NCI-H1417 treated with DMSO at 0.1 percent for 48 hours (cell line): Measurements from ENCODE around the gene MED12L.

ENCODE experiments used
- DNase-seq: peaks from one replicate; lab custom pipeline; 2025; lab: John Stamatoyannopoulos, UW

Gene MED12L

DNA sequence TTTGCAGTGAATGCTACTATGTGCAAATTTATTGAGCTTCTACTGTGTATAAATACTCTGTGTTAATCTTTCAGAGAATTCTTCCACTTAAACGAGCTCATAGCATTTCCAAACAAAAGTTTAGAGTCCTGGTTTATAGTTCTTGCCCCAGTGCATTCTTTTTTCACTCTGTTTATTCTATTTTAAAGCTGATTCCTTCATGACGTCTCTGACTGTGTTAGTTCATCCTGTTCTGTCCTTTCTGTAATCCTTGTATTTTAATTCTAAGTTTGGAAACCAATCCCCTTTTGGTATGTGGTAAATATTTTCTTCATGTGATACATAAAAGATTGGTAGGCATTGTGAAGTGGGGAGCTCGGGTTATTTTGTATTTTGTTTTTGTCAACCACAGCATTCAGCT lies 174.2 kb downstream of the MED12L start:
- no peak for DNase-seq

DNA sequence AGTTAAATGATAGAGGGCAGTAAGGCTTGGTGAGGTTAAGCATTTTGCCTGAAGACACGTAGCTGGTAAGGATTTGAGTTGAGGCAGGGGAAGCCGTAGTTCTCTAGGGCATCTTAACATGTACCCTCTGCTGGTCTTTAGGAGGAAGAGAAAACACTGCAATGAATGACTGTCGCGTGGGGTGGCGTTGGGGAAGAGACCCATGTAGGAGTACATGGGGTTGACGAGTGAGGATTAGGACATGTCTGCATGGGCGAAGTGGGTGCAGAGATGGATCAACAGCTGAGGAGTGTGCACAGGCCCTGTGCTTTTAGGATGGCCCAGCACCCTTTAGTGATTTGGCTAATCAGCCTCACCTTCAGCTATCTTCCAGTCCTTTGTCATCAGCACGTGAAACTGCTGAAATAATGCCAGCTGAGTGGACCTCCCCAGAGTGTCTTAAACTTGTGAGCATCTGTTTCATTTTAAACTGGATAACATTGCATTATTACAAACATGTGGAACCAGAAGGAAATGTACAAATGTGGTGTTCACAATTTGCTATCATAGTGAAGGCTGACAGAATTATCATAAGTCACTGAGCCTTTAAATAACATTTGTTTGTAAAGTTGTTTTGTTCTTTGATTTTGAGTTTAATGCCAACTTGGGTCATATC lies 177.5 kb downstream of the MED12L start:
- DNase-seq: no peak

DNA sequence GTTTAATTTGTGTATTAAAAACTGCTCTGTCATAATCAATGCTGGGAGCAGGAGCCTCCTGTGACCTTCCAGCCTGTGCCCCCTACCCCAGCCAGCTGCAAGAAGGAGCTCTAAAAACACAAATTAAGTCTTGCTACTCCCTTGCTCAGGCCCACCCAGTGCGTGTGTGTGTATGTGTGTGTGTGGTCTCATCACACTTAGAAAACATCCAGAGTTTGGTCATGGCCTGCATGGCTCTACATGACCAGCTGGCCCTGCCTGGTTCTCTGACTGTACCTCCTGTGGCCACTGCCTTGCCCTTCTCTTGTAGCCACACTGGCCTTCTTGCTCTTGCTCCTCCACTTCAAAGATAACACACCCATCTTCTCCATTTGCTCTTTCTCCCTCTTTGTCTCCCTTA lies 179.1 kb downstream of the MED12L start:
- no peak for DNase-seq

DNA sequence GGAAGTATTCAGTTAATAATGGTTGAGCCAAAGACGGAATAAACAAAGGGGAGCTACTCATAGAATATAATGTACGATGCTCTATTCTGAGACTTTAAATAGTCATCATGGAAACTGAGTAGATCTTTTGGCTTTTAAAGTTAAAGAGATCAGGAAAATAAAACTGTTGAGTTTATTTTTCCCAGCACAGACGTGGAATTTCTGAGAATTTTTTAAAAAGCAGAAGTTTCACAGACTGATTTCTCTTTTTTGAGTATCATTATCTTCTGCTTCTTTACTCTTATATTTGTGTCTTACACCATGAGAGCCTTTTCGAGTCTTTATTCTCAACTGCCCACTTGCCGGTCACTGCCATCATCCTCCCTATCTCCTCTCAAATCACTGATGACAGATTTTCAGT lies 179.7 kb downstream of the MED12L start:
- no peak for DNase-seq

DNA sequence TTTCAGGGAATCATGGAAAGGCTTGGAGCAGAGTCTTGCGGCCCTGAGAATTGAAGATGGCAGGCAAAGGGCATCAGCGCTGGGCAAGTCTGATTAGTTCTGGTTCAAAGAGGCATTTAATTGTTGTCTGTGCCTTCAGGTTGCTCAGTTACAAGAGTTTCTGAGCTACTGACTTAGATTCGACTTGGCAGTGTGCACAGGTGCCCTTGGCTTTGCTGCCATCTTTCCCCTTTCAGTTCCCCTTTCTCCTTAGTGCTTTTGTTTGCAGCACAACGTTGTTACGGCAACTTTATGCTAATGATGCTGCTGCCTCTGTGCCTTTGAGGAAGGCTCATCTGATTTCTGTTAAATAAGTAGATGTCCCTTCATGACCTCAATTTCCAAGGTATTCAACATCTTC lies 180.4 kb downstream of the MED12L start:
- no peak for DNase-seq

DNA sequence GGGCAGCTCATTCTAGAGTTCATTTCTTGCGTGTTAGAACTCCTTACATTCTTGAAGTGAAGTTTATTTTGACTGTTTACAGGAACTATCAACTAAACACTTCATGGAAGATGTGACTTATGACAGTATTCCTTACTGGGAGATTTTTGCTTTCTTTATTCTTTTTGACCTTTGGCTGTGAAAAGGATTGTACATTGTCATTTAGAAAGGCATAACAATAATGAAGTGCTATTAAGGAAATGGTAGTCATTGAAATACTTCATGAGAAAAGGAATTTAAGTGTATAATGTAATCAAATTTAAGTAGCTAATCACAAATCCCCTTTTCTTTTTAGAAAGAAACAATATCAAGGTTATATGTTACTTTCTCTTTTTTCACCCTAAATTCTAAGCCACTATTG lies 181.6 kb downstream of the MED12L start:
- DNase-seq: no peak

DNA sequence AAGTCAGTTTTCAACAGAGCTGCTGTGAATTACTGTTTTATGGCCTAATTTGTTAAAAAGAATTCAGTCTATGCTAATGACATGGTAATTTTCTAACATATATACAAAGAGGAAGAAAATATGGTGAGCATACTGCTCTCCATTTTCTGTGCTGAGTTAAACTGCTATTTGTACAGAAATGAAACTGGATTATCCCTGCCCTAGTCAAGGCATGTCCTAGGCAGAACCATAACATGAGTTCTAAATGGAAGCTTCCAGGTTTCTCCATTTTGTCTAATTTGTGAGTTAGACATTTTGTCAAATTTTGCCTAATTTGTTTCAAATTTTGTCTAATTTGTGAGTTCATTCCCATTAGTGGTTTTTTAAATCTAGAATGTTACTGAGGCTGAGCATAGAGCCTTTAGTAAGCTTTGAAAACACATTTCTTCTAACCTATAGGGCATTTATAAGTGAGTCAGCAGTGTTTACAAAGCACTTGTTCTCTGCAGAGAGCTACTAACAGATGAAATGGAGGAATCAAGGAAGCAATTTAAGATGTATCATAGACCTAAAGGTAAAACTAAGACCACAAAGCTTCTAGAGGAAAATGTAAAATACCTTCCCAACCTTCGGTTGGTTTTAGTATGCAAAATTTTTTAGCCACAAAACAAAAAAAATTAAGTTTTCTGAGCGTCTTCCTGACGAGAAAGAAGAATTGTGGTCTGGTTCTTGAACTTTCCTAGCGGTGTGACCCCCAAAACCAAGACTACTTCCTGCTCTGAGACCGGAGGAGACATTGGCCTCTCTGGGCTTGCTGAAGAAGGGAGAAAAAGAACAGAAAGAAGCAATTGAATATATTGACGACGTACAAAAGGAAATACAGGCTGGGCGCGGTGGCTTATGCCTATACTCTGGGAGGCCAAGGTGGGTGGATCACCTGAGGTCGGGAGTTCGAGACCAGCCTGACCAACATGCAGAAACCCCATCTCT lies 183.1 kb downstream of the MED12L start:
- DNase-seq: no peak

DNA sequence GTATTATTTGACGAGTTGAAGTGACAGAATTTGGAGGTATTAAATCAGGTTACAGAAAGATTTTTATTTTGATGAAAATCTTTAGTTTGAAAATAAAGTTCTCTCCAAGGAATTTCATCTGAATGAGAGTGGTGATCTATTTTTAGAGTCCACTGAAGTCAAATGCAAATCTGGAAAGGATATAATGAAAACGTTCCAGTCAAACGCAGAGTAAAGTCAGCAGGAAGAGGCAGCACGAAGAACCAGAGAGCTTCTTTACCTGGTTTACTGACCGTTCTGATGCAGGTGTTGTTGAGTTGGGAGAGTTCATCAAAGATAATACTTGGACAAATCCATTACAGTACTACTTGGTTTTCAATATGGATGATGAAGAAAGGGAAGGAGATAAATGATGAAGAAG lies 184.2 kb downstream of the MED12L start:
- no peak for DNase-seq

DNA sequence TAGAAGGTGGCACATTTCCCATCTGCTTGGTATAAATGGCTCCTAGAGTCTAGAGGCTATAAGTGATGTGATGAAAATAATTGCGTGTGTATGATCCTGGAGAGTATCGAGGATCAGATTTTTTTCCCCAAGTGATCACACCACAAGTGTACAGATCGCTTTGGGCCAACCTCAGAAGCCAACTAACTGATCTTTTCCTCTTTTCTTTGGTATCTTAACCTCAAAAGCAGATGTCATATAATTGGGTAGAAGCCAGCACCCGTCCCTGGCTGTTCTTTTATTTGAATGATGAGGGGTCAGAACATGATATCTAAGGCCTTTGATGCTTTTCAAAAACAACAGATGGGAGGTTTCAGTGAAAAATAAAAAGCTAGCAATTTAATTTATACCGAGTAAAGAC lies 189.6 kb downstream of the MED12L start:
- DNase-seq: no peak

DNA sequence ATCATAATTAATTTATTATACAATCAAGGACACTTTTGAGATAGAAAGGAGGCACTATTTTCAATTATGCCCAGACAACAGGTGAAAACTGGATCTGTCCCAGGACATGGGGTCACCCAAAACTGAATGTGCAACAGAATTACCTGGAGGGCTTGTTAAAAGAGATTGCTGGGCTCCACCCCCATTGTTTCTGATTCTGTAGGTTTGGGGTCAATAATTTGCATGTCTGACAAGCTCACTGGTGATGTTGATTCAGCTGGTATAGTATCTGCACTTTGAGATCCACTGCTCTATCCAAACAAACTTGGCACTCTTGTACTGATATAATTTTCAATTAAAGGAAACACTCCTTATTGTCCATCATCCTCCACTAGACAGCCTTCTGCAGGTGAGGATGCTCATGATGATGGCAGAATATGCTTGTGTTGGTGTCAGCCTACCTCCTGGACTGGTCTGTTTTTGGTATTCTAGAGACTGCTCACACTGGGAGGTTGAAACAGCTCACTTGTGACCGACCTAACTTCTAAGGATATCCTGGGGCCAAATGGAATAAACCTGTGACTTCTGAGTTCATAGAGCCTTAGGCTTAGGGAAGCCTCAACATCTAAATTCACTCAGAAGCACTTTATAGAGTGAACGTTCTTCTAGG lies 190.7 kb downstream of the MED12L start:
- no peak for DNase-seq

DNA sequence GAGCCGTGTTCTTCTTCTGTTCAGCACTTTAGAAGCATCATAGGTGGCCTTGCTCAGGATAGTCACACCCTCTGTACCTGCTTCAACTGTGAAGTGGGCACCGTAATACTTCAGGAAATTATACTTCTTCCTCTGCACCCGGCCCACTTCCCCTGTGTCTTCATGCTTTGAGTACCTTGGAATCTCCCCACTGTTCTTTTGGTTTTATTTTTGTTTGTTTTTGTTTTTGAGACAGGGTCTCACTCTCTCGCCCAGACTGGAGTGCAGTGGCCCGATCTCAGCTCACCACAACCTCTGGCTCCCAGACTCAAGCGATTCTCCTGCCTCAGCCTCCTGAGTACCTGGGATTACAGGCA lies 191.2 kb downstream of the MED12L start:
- DNase-seq: no peak

DNA sequence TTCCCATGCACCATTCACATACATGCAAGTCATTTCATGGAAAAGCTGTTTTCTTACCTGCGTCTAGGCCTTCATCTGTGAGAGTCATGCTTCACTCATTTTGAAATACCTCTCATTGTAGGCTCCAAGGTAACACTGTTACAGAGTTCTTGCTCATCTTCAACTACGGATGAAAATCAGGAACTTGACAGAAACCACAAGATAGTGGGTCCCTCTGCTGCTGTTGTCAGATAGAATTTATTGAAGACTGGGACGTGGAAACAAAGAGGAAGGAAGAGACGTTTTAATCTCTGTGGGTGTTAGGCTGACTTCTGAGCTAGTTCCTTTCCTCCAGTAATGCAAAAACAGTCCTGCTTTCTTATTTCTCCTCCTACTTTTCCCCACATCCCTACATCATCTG lies 192.8 kb downstream of the MED12L start, which contains the start of gene P2RY14:
TSS of gene P2RY14 (minus strand) at position 313 of the 400 bp plus-strand sequence. CDS start 64,226 bp downstream, outside the sequence.
- no peak for DNase-seq

DNA sequence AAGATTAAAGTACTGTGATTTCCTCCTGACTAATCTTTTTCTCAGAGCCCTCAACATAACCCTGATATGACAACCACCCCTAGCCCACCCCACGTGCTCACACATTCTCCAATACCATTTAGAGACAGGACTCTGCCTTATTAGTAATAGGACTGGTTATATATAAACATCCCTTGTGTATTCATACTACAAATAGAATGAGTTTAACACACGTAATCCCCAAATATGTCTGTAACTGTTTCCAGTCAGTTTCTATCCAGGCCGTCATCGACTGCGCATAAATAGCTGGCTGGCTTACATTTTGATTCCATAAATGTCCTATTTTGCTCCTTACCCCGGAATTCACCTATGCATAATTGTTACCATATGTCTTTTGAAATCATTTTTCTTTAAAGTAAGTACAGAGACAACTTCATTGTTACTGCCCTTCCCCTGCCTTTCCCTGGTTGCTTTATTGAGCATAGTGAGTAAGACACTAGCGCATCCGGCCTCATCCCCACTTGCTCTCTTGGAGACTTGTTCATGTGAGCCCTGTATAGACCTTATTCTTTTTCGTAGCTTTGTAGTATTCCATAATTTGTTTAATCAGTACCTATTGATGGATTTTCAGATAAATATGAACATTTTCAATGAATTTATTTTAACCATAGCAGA lies 196.3 kb downstream of the MED12L start:
- no peak for DNase-seq

DNA sequence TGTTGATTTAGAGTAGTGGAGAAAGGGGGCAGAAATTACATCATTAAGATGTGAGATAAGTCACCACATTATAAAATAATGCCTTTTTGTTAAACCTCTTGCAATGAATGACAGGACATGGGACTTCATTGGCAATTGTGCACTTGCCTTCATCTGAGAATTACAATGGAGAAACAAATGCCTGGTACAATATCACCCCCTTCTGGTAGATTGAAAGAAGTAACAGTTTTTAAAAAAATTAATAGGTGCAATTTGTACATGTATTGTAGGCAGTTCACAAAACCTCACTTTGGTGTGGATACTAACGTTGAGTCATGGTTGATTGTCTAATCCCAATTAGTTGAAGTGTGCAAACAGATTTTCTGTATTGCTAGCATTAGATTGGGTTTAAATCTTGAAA lies 197.5 kb downstream of the MED12L start:
- peak; percentile 36 for DNase-seq

DNA sequence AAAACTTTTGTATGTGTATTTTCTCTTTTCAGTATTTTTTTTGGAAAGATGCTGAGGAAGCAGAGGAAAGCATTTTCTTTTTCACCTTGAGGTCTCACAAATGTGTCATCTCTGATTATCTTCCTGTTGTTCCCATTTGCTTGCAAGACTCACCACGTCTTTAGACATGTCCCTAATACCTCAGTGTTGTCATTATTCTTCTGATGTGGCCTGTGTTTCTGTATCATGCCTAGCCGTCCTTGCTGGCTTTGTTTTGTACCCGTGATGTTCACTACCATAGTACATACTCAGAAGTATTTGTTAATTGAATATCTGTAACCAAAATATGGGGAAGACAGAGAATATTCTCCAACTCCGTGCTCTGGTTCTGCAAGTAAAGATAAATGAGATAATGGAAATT lies 197.9 kb downstream of the MED12L start:
- no peak for DNase-seq

DNA sequence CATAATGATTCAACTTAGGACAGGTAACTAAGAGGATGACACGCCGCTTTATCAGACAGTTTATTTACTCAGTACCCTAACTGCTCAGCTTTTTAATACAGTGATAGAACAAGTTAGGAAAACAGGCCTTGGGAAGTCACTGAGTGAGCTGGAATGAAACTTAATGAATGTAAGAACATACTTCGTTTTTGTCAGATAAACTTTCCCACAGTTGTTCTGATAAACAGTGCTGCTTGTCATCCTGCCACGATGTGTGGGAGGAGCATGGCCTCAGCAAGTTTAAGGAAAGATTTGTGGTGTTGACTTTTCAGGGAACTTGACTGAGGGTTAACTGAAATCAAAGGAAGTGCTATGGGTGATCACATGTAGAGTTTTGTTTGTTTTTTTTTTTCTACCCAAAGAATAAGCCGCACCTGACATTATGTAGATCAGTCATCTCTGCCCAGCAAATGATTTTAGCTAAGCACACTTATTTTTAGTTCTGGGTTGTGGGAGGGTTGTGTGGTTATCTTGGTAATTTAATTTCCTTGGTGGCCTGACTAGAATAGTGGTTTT lies 198.5 kb downstream of the MED12L start:
- DNase-seq: no peak

DNA sequence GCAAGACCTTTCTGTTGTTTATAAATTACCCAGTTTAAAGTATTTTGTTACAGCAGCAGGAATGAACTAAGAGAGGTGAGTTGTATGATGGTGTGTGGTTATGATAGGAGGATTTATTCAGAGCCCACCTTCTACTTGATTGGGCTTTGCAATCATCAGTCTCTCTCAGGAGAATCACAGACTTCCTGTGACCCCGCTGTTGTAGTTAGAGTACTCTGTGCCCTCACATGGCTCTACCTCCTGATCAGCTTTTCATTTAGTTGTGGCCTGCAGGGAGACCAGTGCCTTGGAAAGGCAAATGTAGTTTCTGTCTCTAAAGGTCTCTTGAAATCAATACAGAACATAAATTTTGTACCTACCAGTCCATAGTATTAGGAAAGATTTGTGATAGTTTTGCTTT lies 200.5 kb downstream of the MED12L start:
- no peak for DNase-seq

DNA sequence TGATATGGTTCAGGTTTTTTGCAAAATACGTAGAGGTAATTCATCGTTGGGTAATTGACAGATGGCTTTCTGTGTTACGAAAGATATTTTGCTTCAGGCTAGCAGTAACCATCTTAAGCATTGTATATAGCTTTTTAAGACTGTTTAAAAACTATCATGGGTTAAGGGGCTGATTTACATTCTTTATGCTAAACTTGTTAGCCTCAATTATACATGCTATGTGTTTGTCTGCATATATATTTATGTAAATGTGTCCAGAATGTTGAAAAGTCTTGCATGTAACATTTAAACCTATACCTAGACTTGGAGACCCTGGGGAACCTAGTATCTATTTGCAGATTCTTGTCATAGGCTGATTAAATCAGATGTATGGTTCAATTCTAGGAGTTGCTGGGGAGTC lies 204.0 kb downstream of the MED12L start:
- no peak for DNase-seq

DNA sequence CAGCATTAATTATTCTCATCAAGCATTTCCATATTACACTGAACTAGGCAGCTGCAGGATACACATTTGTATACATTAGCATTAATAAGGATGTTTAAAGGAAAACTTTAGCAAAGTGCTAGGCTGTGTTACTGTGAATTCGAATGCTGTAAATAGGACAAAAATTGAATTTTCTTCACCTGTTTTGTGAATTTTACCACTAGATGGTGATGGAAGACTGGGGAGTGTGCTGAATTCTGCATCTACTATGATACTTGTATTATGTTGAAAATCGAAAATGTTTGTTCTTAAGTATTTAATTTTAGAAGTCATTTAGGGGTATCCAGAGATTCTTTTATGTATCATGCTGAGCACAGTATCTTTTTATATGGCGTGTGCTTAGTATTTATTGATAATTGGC lies 205.2 kb downstream of the MED12L start:
- no peak for DNase-seq

DNA sequence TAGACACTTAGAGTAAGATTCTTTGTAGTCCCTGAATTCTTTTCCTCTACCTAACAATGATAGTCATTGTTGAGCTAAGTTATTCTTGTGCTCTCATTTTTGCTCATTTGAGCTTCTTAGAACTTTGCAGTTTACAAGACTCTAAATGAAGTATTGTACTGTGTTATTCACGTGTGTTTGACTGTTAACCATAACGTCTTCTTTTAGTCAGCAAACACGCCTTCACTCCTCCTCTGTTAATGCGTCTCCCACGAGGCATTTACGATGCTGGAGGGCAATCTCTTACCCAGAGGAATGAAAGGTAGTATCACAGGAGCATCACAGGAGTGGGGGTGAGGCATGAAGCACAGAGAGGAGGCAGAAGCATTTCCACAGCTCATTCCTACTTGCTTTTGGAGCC lies 207.7 kb downstream of the MED12L start:
- DNase-seq: no peak

DNA sequence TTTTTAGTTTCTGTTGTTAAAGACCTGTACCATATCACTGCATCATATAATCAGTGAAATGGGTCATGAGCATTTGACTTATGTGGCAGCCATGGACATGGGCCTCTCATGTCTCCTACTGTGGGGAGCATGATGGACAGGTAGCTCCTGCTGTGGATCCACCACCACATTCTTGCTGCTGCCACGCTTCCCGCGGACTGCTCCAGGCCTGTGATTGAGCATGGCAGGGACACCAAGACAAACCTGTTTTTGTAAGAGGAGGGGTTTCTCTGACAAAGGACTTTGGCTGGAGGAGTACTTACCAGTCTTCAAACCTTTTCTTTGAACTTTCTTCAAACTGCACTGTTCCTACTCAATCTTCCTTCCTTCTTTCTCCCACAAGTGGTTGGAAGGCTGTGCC lies 210.8 kb downstream of the MED12L start:
- DNase-seq: no peak

DNA sequence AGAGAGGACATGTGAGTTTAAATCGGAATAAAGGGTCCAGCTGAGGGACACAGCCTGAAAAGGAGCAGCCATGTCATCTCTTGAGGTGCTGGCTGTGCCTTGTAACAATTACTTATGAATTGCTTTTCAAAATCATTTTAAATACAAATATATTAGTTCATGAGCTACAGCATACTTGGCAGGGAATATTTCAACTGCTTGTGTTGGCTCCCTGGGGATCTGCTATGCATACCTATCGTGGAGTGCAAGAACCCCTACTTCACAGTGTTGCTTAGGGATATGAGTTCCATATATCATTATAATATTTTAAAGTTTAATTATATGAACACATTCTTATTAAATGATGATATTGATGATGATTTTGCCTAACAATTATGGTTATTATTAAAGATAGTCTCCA lies 212.0 kb downstream of the MED12L start:
- no peak for DNase-seq
